Body of pancreas (tissue), 4 donors: ENCODE results near the gene ZBTB11. TPM values are rescaled to one million over a fixed set of nuclear protein-coding genes. Genes with fewer than 3 reads are reported as not detected.

Experiments used
- ATAC-seq: fragments of 150-250 bp; one replicate; pipeline ENCODE4 v1.9.1; 2016
- DNase-seq, 4 donors: peaks; one replicate each; pipeline ENCODE4 v3.0.0-alpha.2; 2019
- H3K27ac ChIP-seq, 4 donors: fragments of 200-600 bp; sonication (generic); 1 replicate in 3 of 4; 2 replicates in 1 of 4; pipeline versions ENCODE4 v1.5.1 to v1.6.1; 2016 to 2019; ENCODE audit warnings: mild to moderate bottlenecking in 1 of 4, mixed read lengths in 1 of 4, moderate library complexity in 1 of 4
- H3K27me3 ChIP-seq, 2 donors: fragments of 200-600 bp; sonication (generic); one replicate each; pipeline ENCODE4 v1.6.0; 2016; ENCODE audit warnings: mild to moderate bottlenecking in 1 of 2
- H3K36me3 ChIP-seq, 2 donors: fragments of 200-600 bp; sonication (generic); replicated peaks in 1 of 2; 2 replicates each; pipeline ENCODE4 v1.5.1; 2016; ENCODE audit warnings: low read depth in 2 of 2; ENCODE audit not compliant: insufficient read depth in 1 of 2
- H3K4me1 ChIP-seq: fragments of 200-600 bp; sonication (generic); one replicate; pipeline ENCODE4 v1.6.0; 2016
- H3K4me3 ChIP-seq, 2 donors: fragments of 200-600 bp; sonication (generic); 1 replicate in 1 of 2; 2 replicates in 1 of 2; pipeline ENCODE4 v1.5.1; 2016 to 2019
- H3K9me3 ChIP-seq, 3 donors: fragments of 200-600 bp; sonication (generic); 1 replicate in 2 of 3; 2 replicates in 1 of 3; pipeline ENCODE4 v1.5.1; 2016
- POLR2A ChIP-seq, 3 donors: fragments of 450-650 bp; IDR thresholded peaks; one replicate each; pipeline ENCODE4 v1.6.1; 2016; ENCODE audit warnings: antibody characterized with exemption in 3 of 3, mild to moderate bottlenecking in 2 of 3
- WGBS, 2 donors: methylation state at CpG; one replicate each; pipeline ENCODE4 v1.1.5; 2017; 5-methylcytosine and 5-hydroxymethylcytosine counted together
- intact Hi-C: fragments of 100-400 bp; cut with DNase I; formaldehyde crosslinking; loops from one replicate; pipeline ENCODE4 v1.15.1; 2023
- total RNA-seq, 2 donors: library from RNA; depleted of rRNA; stranded (reverse); fragments of >200 nt; gene quantifications; one replicate each; pipeline ENCODE4 v1.1.0, GENCODE V29; 2016
- TF ChIP-seq, protein P1 (sequence below), 7 experiments: fragments of 450-650 bp in 4 of 7; fragments of 200-600 bp in 3 of 7; sonication (generic) in 3 of 7; IDR thresholded peaks; one replicate each; pipeline ENCODE4 v1.5.1; 2016 to 2019; ENCODE audit warnings: antibody characterized with exemption in 7 of 7

The ZBTB11 gene
- total RNA-seq, 2 donors from 2014 or later: 11.5 to 20.5 TPM

DNA sequence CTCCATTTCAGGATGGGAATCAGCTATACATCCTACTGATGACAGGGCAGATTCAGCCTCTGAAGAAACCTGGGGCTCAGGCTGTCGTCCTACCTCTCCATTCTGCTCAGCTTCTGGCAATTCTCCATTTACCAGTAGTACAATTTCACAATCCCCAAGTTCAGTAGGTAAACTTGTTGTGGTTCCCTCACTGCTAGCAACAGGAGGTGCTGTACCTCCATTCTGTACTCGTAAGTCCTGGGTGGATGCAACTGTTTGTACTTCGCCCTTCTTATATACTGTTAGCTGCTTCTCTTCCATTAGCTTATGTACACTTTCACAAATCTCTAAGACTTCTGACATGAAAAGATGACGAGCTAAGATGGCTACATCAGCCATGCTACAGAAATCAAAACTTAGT, 11.6 kb downstream of the ZBTB11 start:
- H3K9me3 ChIP-seq: no peaks in the 10 kb centered on the region
- H3K36me3 ChIP-seq: peaks cover 0 to 22% of the 10 kb centered on the region in 2 donors
- H3K27me3 ChIP-seq: no peaks in the 10 kb centered on the region
- H3K4me3 ChIP-seq: no peak overlapping the region
- DNase-seq: no peak
- intact Hi-C loops: no loop called here
- TF ChIP-seq POLR2A (IDR thresholded peaks at IDR 0.05): no peak
- TF ChIP-seq, protein P1, sequence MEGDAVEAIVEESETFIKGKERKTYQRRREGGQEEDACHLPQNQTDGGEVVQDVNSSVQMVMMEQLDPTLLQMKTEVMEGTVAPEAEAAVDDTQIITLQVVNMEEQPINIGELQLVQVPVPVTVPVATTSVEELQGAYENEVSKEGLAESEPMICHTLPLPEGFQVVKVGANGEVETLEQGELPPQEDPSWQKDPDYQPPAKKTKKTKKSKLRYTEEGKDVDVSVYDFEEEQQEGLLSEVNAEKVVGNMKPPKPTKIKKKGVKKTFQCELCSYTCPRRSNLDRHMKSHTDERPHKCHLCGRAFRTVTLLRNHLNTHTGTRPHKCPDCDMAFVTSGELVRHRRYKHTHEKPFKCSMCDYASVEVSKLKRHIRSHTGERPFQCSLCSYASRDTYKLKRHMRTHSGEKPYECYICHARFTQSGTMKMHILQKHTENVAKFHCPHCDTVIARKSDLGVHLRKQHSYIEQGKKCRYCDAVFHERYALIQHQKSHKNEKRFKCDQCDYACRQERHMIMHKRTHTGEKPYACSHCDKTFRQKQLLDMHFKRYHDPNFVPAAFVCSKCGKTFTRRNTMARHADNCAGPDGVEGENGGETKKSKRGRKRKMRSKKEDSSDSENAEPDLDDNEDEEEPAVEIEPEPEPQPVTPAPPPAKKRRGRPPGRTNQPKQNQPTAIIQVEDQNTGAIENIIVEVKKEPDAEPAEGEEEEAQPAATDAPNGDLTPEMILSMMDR (IDR thresholded peaks at IDR 0.05): no peak
- no peak for ATAC-seq
- no peaks in the 10 kb centered on the region for H3K4me1 ChIP-seq
- 89 to 95% methylated on average over 4 of the region's 4 CpGs for WGBS, 2 donors
- no peak overlapping the region for H3K27ac ChIP-seq

DNA sequence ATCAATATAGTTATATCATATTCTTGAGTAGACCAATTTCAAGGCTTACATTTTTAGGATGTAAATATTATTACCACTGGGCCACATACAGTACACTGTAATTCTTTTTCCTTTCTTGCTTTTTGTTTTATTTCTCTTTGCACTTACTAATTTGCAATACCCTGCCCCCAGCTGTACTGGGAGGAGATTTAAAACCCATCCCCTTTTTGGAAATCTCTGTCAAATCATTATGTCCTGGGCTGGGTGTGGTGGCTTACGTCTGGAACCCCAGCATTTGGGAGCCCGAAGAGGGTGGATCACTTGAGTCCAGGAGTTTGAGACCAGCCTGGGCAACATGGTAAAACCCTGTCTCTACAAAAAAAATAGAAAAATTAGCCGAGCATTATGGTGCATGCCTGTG, 16.2 kb downstream of the ZBTB11 start:
- 80 to 83% methylated on average over 3 of the region's 3 CpGs for WGBS, 2 donors
- TF ChIP-seq, protein P1 (IDR thresholded peaks at IDR 0.05): no peak
- TF ChIP-seq POLR2A (IDR thresholded peaks at IDR 0.05): no peak
- Histone ChIP-seq H3K9me3 (no peaks in the 10 kb centered on the region), H3K27me3 (no peaks in the 10 kb centered on the region), H3K27ac (no peak overlapping the region), H3K4me3 (no peak overlapping the region), H3K36me3 (peaks cover 1 to 32% of the 10 kb centered on the region in 2 donors), H3K4me1 (no peaks in the 10 kb centered on the region)
- DNase-seq (no peak), ATAC-seq (no peak)
- intact Hi-C loops: no loop called here

DNA sequence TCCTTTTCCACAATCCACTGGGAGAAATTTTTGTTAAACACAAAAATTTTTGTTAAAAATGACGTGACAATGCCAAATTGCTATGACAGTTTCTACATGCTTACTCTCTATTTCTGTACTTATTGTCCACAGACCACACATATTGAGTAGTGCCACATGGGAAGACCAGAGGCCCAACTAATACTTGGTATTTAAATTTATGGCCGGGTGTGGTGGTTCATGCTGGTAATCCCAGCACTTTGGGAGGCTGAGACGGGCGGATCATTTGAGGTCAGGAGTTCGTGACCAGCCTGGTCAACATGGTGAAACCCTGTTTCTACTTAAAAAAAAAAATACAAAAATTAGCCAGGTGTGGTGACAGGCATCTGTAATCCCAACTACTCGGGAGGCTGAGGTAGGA, 20.3 kb downstream of the ZBTB11 start:
- TF ChIP-seq POLR2A (IDR thresholded peaks at IDR 0.05): no peak
- TF ChIP-seq, protein P1 (IDR thresholded peaks at IDR 0.05): no peak
- ATAC-seq: no peak
- no peak overlapping the region for H3K4me3 ChIP-seq
- WGBS, 2 donors: 96% methylated on average over 6 of the region's 6 CpGs
- H3K4me1 ChIP-seq: no peaks in the 10 kb centered on the region
- H3K27me3 ChIP-seq: no peaks in the 10 kb centered on the region
- intact Hi-C loops: no loop called here
- peaks cover 11 to 31% of the 10 kb centered on the region in 2 donors for H3K36me3 ChIP-seq
- H3K9me3 ChIP-seq: no peaks in the 10 kb centered on the region
- H3K27ac ChIP-seq: no peak overlapping the region
- DNase-seq: no peak

DNA sequence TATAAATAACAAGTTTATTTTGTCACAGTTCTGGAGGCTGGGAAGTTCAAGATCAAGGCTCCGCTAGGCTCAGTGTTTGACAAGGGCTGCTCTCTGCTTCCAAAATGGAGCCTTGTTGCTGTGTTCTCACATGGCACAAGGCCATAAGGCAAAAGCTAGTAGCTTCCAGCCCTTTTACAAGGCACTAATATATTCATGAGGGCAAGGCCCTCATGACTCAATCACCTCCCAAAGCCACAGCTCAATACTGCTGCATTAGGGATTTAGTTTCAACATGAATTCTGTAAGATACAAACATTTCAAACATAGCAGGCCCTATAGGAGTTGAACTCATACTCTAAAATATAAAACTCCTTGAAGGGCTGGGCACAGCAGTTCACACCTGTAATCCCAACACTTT, 30.2 kb downstream of the ZBTB11 start:
- ATAC-seq: no peak
- intact Hi-C loops: no loop called here

More for the DNA sequence above, 30.2 kb downstream of the ZBTB11 start:
- Histone ChIP-seq H3K4me3 (no peak overlapping the region), H3K4me1 (no peaks in the 10 kb centered on the region), H3K36me3 (peaks cover 0 to 7% of the 10 kb centered on the region in 2 donors), H3K27me3 (no peaks in the 10 kb centered on the region), H3K27ac (no peak overlapping the region), H3K9me3 (no peaks in the 10 kb centered on the region)
- no peak for TF ChIP-seq POLR2A (IDR thresholded peaks at IDR 0.05)
- TF ChIP-seq, protein P1 (IDR thresholded peaks at IDR 0.05): no peak
- DNase-seq: no peak
- 86 to 100% methylated on average over 1 of the region's 1 CpG for WGBS, 2 donors
